WTC11 (cell line): ENCODE results near the gene RPL13A. TPM values are rescaled to one million over a fixed set of nuclear protein-coding genes. Genes with fewer than 3 reads are reported as not detected.

ENCODE experiments used
- ATAC-seq: fragments of 200-7000 bp; cut with Tn5 transposase; 2 replicates; pipeline ENCODE4 v1.10.0; 2021; ENCODE audit warnings: mild to moderate bottlenecking, moderate library complexity
- CTCF ChIA-PET: fragments of 300-600 bp; sonication (Branson Sonifier 250); formaldehyde crosslinking; loops from one replicate; lab custom pipeline; 2021; ENCODE audit warnings: antibody characterized with exemption; lab: Charles Lee
- POLR2A ChIA-PET: fragments of 350-600 bp; sonication (Branson Sonifier 250); formaldehyde crosslinking; loops from one replicate; lab custom pipeline; 2021; ENCODE audit warnings: antibody characterized with exemption; lab: Charles Lee
- DNase-seq: peaks from one replicate; pipeline ENCODE4 v3.0.0; 2021; ENCODE audit warnings: low spot score
- H3K27ac Mint-ChIP-seq: 2 replicates; pipeline ENCODE4 v1.8.0; 2021; ENCODE audit warnings: mixed read lengths
- H3K27me3 Mint-ChIP-seq: 2 replicates; pipeline ENCODE4 v1.8.0; 2021; ENCODE audit warnings: low read depth, mild to moderate bottlenecking, moderate library complexity, mixed read lengths
- H3K36me3 Mint-ChIP-seq: 2 replicates; pipeline ENCODE4 v1.8.0; 2021; ENCODE audit warnings: mixed read lengths
- H3K4me1 Mint-ChIP-seq: 2 replicates; pipeline ENCODE4 v1.8.0; 2022; ENCODE audit warnings: mixed read lengths
- H3K4me3 Mint-ChIP-seq: 2 replicates; pipeline ENCODE4 v1.8.0; 2021; ENCODE audit warnings: mild to moderate bottlenecking, moderate library complexity, mixed read lengths
- H3K9me3 Mint-ChIP-seq: 2 replicates; pipeline ENCODE4 v1.8.0; 2021; ENCODE audit warnings: mixed read lengths
- FOXP1 ChIP-seq: sonication (generic); formaldehyde crosslinking; IDR thresholded peaks from 2 replicates; pipeline ENCODE4 v1.8.0; 2022; ENCODE audit warnings: missing genetic modification reagents, mild to moderate bottlenecking, moderate library complexity, borderline replicate concordance
- IRF2 ChIP-seq: sonication (generic); formaldehyde crosslinking; IDR thresholded peaks from 2 replicates; pipeline ENCODE4 v1.8.0; 2022; ENCODE audit warnings: low read depth, missing genetic modification reagents, borderline replicate concordance
- KAT7 ChIP-seq: sonication (generic); formaldehyde crosslinking; IDR thresholded peaks from 2 replicates; pipeline ENCODE4 v1.8.1; 2023; ENCODE audit warnings: missing genetic modification reagents, mild to moderate bottlenecking, borderline replicate concordance
- NR3C1 ChIP-seq: sonication (generic); formaldehyde crosslinking; conservative IDR thresholded peaks from 2 replicates; pipeline ENCODE4 v1.8.1; 2023; ENCODE audit warnings: low read depth, mild to moderate bottlenecking, missing genetic modification reagents
- OVOL2 ChIP-seq: fragments of 250-450 bp; sonication (Bioruptor Pico); IDR thresholded peaks from 2 replicates; pipeline ENCODE4 v1.9.0; 2021; ENCODE audit warnings: mild to moderate bottlenecking, borderline replicate concordance
- SP1 ChIP-seq: sonication (generic); formaldehyde crosslinking; conservative IDR thresholded peaks from 2 replicates; pipeline ENCODE4 v1.8.1; 2022; ENCODE audit warnings: missing genetic modification reagents
- ZNF121 ChIP-seq: sonication (generic); formaldehyde crosslinking; IDR thresholded peaks from 2 replicates; pipeline ENCODE4 v1.8.0; 2023; ENCODE audit warnings: missing genetic modification reagents
- ZNF423 ChIP-seq: fragments of 250-450 bp; sonication (Bioruptor Pico); IDR thresholded peaks from 2 replicates; pipeline ENCODE4 v2.1.2; 2022; ENCODE audit warnings: mild to moderate bottlenecking, moderate library complexity
- total RNA-seq: library from RNA; stranded (reverse); gene quantifications from 3 replicates; pipeline ENCODE4 v1.2.3, GENCODE V29; 2021
- TF ChIP-seq, protein P1 (sequence below): sonication (generic); formaldehyde crosslinking; IDR thresholded peaks from 2 replicates; pipeline ENCODE4 v1.8.1; 2023; ENCODE audit warnings: mild to moderate bottlenecking, missing genetic modification reagents, moderate library complexity
- TF ChIP-seq, protein P2 (sequence below): sonication (generic); formaldehyde crosslinking; IDR thresholded peaks from 2 replicates; pipeline ENCODE4 v1.8.0; 2022; ENCODE audit warnings: mild to moderate bottlenecking, missing genetic modification reagents
- TF ChIP-seq, protein P3 (sequence below): sonication (generic); formaldehyde crosslinking; IDR thresholded peaks from 2 replicates; pipeline ENCODE4 v1.8.0; 2022; ENCODE audit warnings: mild to moderate bottlenecking, missing genetic modification reagents
- TF ChIP-seq, protein P4 (sequence below): sonication (generic); formaldehyde crosslinking; IDR thresholded peaks from 2 replicates; pipeline ENCODE4 v1.8.1; 2023; ENCODE audit warnings: mild to moderate bottlenecking, moderate library complexity, missing genetic modification reagents
- TF ChIP-seq, protein P5 (sequence below): sonication (generic); formaldehyde crosslinking; IDR thresholded peaks from 2 replicates; pipeline ENCODE4 v1.8.1; 2023; ENCODE audit warnings: mild to moderate bottlenecking, missing genetic modification reagents
- TF ChIP-seq, protein P6 (sequence below): sonication (generic); formaldehyde crosslinking; IDR thresholded peaks from 2 replicates; pipeline ENCODE4 v1.8.0; 2022; ENCODE audit warnings: mild to moderate bottlenecking, missing genetic modification reagents

The RPL13A gene
- total RNA-seq, 1 experiment from 2014 or later, result 3,861 TPM

DNA sequence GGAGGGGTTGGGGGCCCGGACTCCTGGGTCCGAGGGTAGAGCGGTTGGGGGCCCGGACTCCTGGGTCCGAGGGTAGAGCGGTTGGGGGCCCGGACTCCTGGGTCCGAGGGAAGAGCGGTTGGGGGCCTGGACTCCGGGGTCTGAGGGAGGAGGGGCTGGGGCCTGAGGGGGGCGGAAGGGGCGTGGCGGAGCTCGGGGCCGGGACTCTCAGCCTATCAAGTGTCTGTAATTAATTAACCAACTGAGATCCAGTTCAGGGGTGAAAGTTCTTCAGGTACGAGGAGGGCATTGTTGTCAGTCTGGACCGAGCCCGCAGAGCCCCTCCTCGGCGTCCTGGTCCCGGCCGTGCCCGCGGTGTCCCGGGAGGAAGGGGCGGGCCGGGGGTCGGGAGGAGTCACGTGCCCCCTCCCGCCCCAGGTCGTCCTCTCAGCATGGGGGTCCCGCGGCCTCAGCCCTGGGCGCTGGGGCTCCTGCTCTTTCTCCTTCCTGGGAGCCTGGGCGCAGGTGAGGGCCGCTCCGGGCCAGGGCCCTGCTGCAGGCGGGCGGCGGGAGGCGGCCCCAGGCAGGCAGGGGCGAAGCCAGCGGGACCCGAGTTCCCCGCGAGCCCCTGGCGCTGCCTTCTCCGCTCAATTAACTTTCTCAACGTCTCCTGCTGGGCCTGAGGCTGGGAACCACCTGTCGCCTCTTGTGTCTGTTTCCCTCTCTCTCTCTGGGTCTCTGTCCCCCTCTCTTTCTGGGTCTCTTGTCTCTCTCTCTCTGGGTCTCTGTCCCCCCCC lies 25.8 kb downstream of the RPL13A start:
- Mint-ChIP-seq H3K4me3 (peak overlapping the region; percentile 79), H3K9me3 (no peaks in the 10 kb centered on the region), H3K36me3 (peaks cover 6% of the 10 kb centered on the region), H3K27me3 (no peaks in the 10 kb centered on the region), H3K4me1 (peaks cover 28% of the 10 kb centered on the region), H3K27ac (0 out of 2 replicates have a peak overlapping the region, but pooled peaks have one; percentile 74)
- DNase-seq (peak; percentile 65), ATAC-seq (peak; percentile 74)
- POLR2A ChIA-PET, result interaction anchor here (0.5 to 1.7 kb wide), 6 partner anchors 15 to 56 kb away, joined by 3 to 4 read pairs (median 4); partner anchors contain the start of genes RCN3 and RPS11
- TF ChIP-seq, protein P1, sequence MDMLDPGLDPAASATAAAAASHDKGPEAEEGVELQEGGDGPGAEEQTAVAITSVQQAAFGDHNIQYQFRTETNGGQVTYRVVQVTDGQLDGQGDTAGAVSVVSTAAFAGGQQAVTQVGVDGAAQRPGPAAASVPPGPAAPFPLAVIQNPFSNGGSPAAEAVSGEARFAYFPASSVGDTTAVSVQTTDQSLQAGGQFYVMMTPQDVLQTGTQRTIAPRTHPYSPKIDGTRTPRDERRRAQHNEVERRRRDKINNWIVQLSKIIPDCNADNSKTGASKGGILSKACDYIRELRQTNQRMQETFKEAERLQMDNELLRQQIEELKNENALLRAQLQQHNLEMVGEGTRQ (CRISPR knock-in tag), result peak; percentile 90
- TF ChIP-seq, protein P2, sequence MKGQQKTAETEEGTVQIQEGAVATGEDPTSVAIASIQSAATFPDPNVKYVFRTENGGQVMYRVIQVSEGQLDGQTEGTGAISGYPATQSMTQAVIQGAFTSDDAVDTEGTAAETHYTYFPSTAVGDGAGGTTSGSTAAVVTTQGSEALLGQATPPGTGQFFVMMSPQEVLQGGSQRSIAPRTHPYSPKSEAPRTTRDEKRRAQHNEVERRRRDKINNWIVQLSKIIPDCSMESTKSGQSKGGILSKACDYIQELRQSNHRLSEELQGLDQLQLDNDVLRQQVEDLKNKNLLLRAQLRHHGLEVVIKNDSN (CRISPR knock-in tag), result peak; percentile 90
- TF ChIP-seq IRF2 (CRISPR knock-in tag), result no peak
- peak; percentile 55 for TF ChIP-seq SP1
- TF ChIP-seq, protein P3, sequence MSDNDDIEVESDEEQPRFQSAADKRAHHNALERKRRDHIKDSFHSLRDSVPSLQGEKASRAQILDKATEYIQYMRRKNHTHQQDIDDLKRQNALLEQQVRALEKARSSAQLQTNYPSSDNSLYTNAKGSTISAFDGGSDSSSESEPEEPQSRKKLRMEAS (CRISPR knock-in tag), result peak; percentile 37; the same call in 1 of the 2 replicates
- TF ChIP-seq ZNF423 (CRISPR knock-in tag), result peak; percentile 77
- TF ChIP-seq OVOL2, result no peak
- TF ChIP-seq, protein P4, sequence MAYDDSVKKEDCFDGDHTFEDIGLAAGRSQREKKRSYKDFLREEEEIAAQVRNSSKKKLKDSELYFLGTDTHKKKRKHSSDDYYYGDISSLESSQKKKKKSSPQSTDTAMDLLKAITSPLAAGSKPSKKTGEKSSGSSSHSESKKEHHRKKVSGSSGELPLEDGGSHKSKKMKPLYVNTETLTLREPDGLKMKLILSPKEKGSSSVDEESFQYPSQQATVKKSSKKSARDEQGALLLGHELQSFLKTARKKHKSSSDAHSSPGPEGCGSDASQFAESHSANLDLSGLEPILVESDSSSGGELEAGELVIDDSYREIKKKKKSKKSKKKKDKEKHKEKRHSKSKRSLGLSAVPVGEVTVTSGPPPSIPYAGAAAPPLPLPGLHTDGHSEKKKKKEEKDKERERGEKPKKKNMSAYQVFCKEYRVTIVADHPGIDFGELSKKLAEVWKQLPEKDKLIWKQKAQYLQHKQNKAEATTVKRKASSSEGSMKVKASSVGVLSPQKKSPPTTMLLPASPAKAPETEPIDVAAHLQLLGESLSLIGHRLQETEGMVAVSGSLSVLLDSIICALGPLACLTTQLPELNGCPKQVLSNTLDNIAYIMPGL, result peak; percentile 35; the same call in 1 of the 2 replicates
- TF ChIP-seq NR3C1, result 0 out of 2 replicates have a peak, but pooled peaks have one; percentile 56
- no peak for TF ChIP-seq KAT7 (CRISPR knock-in tag)
- TF ChIP-seq, protein P5, sequence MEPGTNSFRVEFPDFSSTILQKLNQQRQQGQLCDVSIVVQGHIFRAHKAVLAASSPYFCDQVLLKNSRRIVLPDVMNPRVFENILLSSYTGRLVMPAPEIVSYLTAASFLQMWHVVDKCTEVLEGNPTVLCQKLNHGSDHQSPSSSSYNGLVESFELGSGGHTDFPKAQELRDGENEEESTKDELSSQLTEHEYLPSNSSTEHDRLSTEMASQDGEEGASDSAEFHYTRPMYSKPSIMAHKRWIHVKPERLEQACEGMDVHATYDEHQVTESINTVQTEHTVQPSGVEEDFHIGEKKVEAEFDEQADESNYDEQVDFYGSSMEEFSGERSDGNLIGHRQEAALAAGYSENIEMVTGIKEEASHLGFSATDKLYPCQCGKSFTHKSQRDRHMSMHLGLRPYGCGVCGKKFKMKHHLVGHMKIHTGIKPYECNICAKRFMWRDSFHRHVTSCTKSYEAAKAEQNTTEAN (CRISPR knock-in tag), result 0 out of 2 replicates have a peak, but pooled peaks have one; percentile 5
- TF ChIP-seq, protein P6, sequence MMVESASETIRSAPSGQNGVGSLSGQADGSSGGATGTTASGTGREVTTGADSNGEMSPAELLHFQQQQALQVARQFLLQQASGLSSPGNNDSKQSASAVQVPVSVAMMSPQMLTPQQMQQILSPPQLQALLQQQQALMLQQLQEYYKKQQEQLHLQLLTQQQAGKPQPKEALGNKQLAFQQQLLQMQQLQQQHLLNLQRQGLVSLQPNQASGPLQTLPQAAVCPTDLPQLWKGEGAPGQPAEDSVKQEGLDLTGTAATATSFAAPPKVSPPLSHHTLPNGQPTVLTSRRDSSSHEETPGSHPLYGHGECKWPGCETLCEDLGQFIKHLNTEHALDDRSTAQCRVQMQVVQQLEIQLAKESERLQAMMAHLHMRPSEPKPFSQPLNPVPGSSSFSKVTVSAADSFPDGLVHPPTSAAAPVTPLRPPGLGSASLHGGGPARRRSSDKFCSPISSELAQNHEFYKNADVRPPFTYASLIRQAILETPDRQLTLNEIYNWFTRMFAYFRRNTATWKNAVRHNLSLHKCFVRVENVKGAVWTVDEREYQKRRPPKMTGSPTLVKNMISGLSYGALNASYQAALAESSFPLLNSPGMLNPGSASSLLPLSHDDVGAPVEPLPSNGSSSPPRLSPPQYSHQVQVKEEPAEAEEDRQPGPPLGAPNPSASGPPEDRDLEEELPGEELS (CRISPR knock-in tag), result peak; percentile 15; the same call in 1 of the 2 replicates
- CTCF ChIA-PET, result interaction anchor here (0.7 to 3.3 kb wide), 8 partner anchors 12 to 60 kb away, joined by 3 to 40 read pairs (median 4); partner anchors contain the start of genes ALDH16A1 and RCN3

DNA sequence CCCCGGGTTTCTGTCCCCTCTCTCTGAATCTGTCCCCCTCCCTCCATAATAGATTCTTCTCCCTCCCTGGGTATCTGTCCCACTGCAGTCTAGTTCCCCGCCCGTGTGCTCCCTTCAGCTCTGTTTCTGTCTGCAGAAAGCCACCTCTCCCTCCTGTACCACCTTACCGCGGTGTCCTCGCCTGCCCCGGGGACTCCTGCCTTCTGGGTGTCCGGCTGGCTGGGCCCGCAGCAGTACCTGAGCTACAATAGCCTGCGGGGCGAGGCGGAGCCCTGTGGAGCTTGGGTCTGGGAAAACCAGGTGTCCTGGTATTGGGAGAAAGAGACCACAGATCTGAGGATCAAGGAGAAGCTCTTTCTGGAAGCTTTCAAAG lies 26.3 kb downstream of the RPL13A start:
- ATAC-seq, result no peak
- Mint-ChIP-seq H3K27me3 (no peaks in the 10 kb centered on the region), H3K27ac (no peak overlapping the region), H3K36me3 (peaks cover 6% of the 10 kb centered on the region), H3K4me3 (peak overlapping the region; percentile 79), H3K9me3 (no peaks in the 10 kb centered on the region), H3K4me1 (peaks cover 28% of the 10 kb centered on the region)
- ChIA-PET CTCF (interaction anchor here (0.6 to 3.3 kb wide), 8 partner anchors 11 to 170 kb away, joined by 3 to 40 read pairs (median 5); partner anchors contain the start of gene ALDH16A1), POLR2A (interaction anchor here (0.5 to 1.7 kb wide), 4 partner anchors 11 to 162 kb away, joined by 3 to 4 read pairs (median 4); partner anchors contain the start of gene RCN3)
- no peak for DNase-seq
- TF ChIP-seq ZNF121, result peak; percentile 95
- no peak for TF ChIP-seq FOXP1 (CRISPR knock-in tag)
